SK-N-SH treated with all-trans-retinoic acid at 6 μM for 48 hours (cell line): Measurements from ENCODE around the gene MRPS35.

Experiments used
- CSDC2 ChIP-seq: fragments of 250-450 bp; sonication (Bioruptor Pico); IDR thresholded peaks from 2 replicates; pipeline ENCODE4 v1.5.0; 2020; ENCODE audit warnings: mild to moderate bottlenecking, moderate library complexity
- ESRRG ChIP-seq: fragments of 250-450 bp; sonication (Bioruptor Pico); IDR thresholded peaks from 2 replicates; pipeline ENCODE4 v1.6.1; 2021; ENCODE audit warnings: mild to moderate bottlenecking
- GLIS3 ChIP-seq: fragments of 250-450 bp; sonication (Bioruptor Pico); IDR thresholded peaks from 2 replicates; pipeline ENCODE4 v1.5.0; 2020; ENCODE audit warnings: mild to moderate bottlenecking, moderate library complexity
- RARB ChIP-seq: fragments of 250-450 bp; sonication (Bioruptor Pico); IDR thresholded peaks from 2 replicates; pipeline ENCODE4 v1.8.0; 2021; ENCODE audit warnings: mild to moderate bottlenecking, moderate library complexity
- SNAI2 ChIP-seq: fragments of 250-450 bp; sonication (Bioruptor Pico); IDR thresholded peaks from 2 replicates; pipeline ENCODE4 v1.5.0; 2020; ENCODE audit warnings: mild to moderate bottlenecking, moderate library complexity
- TCF4 ChIP-seq: fragments of 250-450 bp; sonication (Bioruptor Pico); IDR thresholded peaks from 2 replicates; pipeline ENCODE4 v1.8.0; 2021; ENCODE audit warnings: mild to moderate bottlenecking, moderate library complexity, borderline replicate concordance
- ZC3H10 ChIP-seq: fragments of 250-450 bp; sonication (Bioruptor Pico); IDR thresholded peaks from 2 replicates; pipeline ENCODE4 v1.5.1; 2021; ENCODE audit warnings: mild to moderate bottlenecking, moderate library complexity
- ZFP3 ChIP-seq: fragments of 250-450 bp; sonication (Bioruptor Pico); IDR thresholded peaks from 2 replicates; pipeline ENCODE4 v1.5.0; 2020; ENCODE audit warnings: mild to moderate bottlenecking, moderate library complexity
- ZFP30 ChIP-seq: fragments of 450-650 bp; formaldehyde crosslinking; IDR thresholded peaks from 2 replicates; pipeline ENCODE4 v1.5.0; 2022; ENCODE audit warnings: mild to moderate bottlenecking, moderate library complexity
- ZNF70 ChIP-seq: fragments of 450-650 bp; formaldehyde crosslinking; IDR thresholded peaks from 2 replicates; pipeline ENCODE4 v1.5.0; 2020; ENCODE audit warnings: mild to moderate bottlenecking, moderate library complexity
- TF ChIP-seq, protein P1 (sequence below): fragments of 250-450 bp; sonication (Bioruptor Pico); IDR thresholded peaks from 2 replicates; pipeline ENCODE4 v1.5.1; 2020; ENCODE audit warnings: low read depth, mild to moderate bottlenecking, moderate library complexity
- TF ChIP-seq, protein P2 (sequence below): fragments of 250-450 bp; sonication (Bioruptor Pico); IDR thresholded peaks from 2 replicates; pipeline ENCODE4 v1.8.0; 2020; ENCODE audit warnings: mild to moderate bottlenecking, moderate library complexity, borderline replicate concordance
- TF ChIP-seq, protein P3 (sequence below): fragments of 250-450 bp; sonication (Bioruptor Pico); IDR thresholded peaks from 2 replicates; pipeline ENCODE4 v1.5.1; 2021; ENCODE audit warnings: mild to moderate bottlenecking, moderate library complexity

DNA sequence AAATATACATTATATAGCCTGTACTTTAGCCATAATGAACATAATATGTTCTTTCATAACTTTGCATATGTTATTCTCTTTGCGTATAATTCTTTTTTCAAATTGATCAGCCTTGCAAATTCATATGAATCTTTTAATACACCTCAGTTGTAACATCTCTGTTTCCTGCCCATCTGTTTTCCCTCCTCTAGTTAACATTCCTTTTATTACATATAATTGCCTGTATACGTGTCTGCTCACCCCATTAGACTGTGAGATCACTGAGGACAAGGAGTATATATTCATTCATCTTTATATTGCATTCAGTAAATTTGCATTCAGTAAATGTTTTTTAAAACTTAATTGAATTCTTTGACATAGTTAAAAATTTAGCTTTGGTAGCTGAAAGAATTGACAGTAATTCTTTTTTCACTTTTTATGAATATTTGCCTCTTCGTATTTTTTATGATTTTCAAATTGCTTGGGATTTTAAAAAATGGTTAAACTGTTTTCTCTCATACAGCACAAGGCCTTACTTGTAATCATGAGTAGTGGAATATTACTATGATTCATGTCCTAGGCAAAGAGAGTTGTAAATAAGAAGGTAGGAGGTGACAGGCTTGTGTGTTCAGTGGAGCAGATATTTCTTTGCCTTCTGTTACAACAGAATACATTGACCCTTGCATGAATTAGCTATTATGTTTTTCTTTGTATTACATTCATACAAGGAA, 36.6 kb downstream of the MRPS35 start:
- TF ChIP-seq, protein P1, sequence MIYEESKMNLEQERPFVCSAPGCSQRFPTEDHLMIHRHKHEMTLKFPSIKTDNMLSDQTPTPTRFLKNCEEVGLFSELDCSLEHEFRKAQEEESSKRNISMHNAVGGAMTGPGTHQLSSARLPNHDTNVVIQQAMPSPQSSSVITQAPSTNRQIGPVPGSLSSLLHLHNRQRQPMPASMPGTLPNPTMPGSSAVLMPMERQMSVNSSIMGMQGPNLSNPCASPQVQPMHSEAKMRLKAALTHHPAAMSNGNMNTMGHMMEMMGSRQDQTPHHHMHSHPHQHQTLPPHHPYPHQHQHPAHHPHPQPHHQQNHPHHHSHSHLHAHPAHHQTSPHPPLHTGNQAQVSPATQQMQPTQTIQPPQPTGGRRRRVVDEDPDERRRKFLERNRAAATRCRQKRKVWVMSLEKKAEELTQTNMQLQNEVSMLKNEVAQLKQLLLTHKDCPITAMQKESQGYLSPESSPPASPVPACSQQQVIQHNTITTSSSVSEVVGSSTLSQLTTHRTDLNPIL (CRISPR knock-in tag), result no peak
- no peak for TF ChIP-seq ZC3H10
- no peak for TF ChIP-seq CSDC2 (CRISPR knock-in tag)
- TF ChIP-seq, protein P2, sequence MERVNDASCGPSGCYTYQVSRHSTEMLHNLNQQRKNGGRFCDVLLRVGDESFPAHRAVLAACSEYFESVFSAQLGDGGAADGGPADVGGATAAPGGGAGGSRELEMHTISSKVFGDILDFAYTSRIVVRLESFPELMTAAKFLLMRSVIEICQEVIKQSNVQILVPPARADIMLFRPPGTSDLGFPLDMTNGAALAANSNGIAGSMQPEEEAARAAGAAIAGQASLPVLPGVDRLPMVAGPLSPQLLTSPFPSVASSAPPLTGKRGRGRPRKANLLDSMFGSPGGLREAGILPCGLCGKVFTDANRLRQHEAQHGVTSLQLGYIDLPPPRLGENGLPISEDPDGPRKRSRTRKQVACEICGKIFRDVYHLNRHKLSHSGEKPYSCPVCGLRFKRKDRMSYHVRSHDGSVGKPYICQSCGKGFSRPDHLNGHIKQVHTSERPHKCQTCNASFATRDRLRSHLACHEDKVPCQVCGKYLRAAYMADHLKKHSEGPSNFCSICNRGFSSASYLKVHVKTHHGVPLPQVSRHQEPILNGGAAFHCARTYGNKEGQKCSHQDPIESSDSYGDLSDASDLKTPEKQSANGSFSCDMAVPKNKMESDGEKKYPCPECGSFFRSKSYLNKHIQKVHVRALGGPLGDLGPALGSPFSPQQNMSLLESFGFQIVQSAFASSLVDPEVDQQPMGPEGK (CRISPR knock-in tag), result no peak
- TF ChIP-seq ESRRG (CRISPR knock-in tag), result no peak
- TF ChIP-seq, protein P3, sequence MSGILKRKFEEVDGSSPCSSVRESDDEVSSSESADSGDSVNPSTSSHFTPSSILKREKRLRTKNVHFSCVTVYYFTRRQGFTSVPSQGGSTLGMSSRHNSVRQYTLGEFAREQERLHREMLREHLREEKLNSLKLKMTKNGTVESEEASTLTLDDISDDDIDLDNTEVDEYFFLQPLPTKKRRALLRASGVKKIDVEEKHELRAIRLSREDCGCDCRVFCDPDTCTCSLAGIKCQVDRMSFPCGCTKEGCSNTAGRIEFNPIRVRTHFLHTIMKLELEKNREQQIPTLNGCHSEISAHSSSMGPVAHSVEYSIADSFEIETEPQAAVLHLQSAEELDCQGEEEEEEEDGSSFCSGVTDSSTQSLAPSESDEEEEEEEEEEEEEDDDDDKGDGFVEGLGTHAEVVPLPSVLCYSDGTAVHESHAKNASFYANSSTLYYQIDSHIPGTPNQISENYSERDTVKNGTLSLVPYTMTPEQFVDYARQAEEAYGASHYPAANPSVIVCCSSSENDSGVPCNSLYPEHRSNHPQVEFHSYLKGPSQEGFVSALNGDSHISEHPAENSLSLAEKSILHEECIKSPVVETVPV, result no peak
- TF ChIP-seq TCF4 (CRISPR knock-in tag), result no peak
- TF ChIP-seq ZFP3 (CRISPR knock-in tag), result no peak
- TF ChIP-seq ZFP30 (CRISPR knock-in tag), result no peak
- TF ChIP-seq ZNF70 (CRISPR knock-in tag), result no peak
- TF ChIP-seq GLIS3 (CRISPR knock-in tag), result no peak
- TF ChIP-seq SNAI2 (CRISPR knock-in tag), result no peak
- no peak for TF ChIP-seq RARB (CRISPR knock-in tag)
